KG1 (cell line): ENCODE measurements around the gene ASGR1.

Experiments used
- DNase-seq: peaks from one replicate; lab custom pipeline; 2025; lab: John Stamatoyannopoulos, UW

ASGR1 gene

GRCh38 chr17:7216242-7217112 lies 37.3 kb upstream of the ASGR1 start:
- DNase-seq = no peak

- no peak for DNase-seq
Observed at GRCh38 chr17:7215652-7216180, 36.5 kb upstream of the ASGR1 start.

- DNase-seq = no peak
Observed at GRCh38 chr17:7215136-7215638, 36.0 kb upstream of the ASGR1 start.

GRCh38 chr17:7214300-7215135 lies 35.3 kb upstream of the ASGR1 start:
- peak; percentile 66 for DNase-seq

- no peak for DNase-seq
Observed at GRCh38 chr17:7213895-7214299, 34.7 kb upstream of the ASGR1 start.

GRCh38 chr17:7211491-7212273 lies 32.5 kb upstream of the ASGR1 start:
- no peak for DNase-seq

GRCh38 chr17:7208754-7209460 lies 29.7 kb upstream of the ASGR1 start:
- DNase-seq = no peak

GRCh38 chr17:7208027-7208571 lies 28.9 kb upstream of the ASGR1 start:
- DNase-seq = no peak

GRCh38 chr17:7207120-7208001 lies 28.2 kb upstream of the ASGR1 start:
- DNase-seq = no peak

GRCh38 chr17:7205561-7205960 lies 26.4 kb upstream of the ASGR1 start:
- no peak for DNase-seq

GRCh38 chr17:7204828-7205461 lies 25.8 kb upstream of the ASGR1 start:
- no peak for DNase-seq

- DNase-seq = no peak
Observed at GRCh38 chr17:7204336-7204735, 25.2 kb upstream of the ASGR1 start.

- DNase-seq = no peak
Observed at GRCh38 chr17:7203391-7203790, 24.2 kb upstream of the ASGR1 start.

GRCh38 chr17:7196651-7197401 lies 17.7 kb upstream of the ASGR1 start:
- DNase-seq = no peak

- DNase-seq = no peak
Observed at GRCh38 chr17:7195971-7196370, 16.8 kb upstream of the ASGR1 start.

GRCh38 chr17:7192271-7192937 lies 13.2 kb upstream of the ASGR1 start:
- DNase-seq = no peak

- DNase-seq = no peak
Observed at GRCh38 chr17:7191571-7192270, 12.6 kb upstream of the ASGR1 start.
